HUES64 (cell line): ENCODE measurements around the gene OLIG3.

Source experiments
- H3K27ac ChIP-seq: 2 replicates; pipeline ENCODE4 v1.7.0; 2013; ENCODE audit warnings: low read depth, low read length, inconsistent platforms
- H3K27me3 ChIP-seq: 2 replicates; pipeline ENCODE4 v1.6.1; 2013; ENCODE audit warnings: mild to moderate bottlenecking, low read length; ENCODE audit not compliant: insufficient read depth
- H3K36me3 ChIP-seq: 2 replicates; pipeline ENCODE4 v1.6.1; 2013; ENCODE audit warnings: mild to moderate bottlenecking, low read length; ENCODE audit not compliant: insufficient read depth
- H3K4me1 ChIP-seq: 2 replicates; pipeline ENCODE4 v1.6.1; 2013; ENCODE audit warnings: mild to moderate bottlenecking, low read length, moderate library complexity; ENCODE audit not compliant: insufficient read depth
- H3K4me3 ChIP-seq: 2 replicates; pipeline ENCODE4 v1.5.1; 2013; ENCODE audit warnings: mild to moderate bottlenecking, low read length, moderate library complexity
- H3K9ac ChIP-seq: 2 replicates; pipeline ENCODE4 v1.6.1; 2013; ENCODE audit warnings: mild to moderate bottlenecking, low read depth, low read length
- H3K9me3 ChIP-seq: 2 replicates; pipeline ENCODE4 v1.6.1; 2013; ENCODE audit warnings: low read depth, low read length; ENCODE audit not compliant: insufficient read depth
- WGBS: fragments of 150-250, 120-280 bp; methylation state at CpG from one replicate; pipeline ENCODE4 v1.1.7; 2013; ENCODE audit warnings: missing lambda C conversion rate; 5-methylcytosine and 5-hydroxymethylcytosine counted together

OLIG3 gene

GRCh38 chr6:137488150-137489045 is 5.8 kb downstream of the OLIG3 start:
- Histone ChIP-seq H3K27me3 (peaks cover 98% of the 10 kb centered on the region), H3K4me3 (peak overlapping the region; percentile 54), H3K9me3 (no peaks in the 10 kb centered on the region), H3K4me1 (peaks cover 52% of the 10 kb centered on the region), H3K9ac (peak overlapping the region; percentile 20; the same call in 1 of the 2 replicates), H3K27ac (no peak overlapping the region; the same call in 1 of the 2 replicates), H3K36me3 (no peaks in the 10 kb centered on the region)
- under 1% methylated on average over 73 of the region's 73 CpGs for WGBS

DNA sequence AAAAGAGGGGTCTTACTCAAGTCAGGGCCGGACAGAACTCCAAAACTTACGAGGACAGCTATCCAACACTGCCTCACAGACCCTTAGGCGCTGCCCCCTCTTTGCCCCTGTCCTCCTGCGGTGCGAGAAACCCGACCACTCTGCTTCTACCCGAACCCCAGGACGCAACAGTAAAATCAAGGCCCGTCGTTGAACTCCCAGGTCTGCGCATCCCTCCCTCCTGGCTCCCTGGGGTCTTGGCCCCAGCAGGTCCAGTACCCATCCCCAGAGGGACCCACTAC is 6.4 kb downstream of the OLIG3 start:
- peaks cover 98% of the 10 kb centered on the region for H3K27me3 ChIP-seq
- WGBS = 2% methylated on average over 11 of the region's 11 CpGs
- peak overlapping the region; percentile 54 for H3K4me3 ChIP-seq
- H3K4me1 ChIP-seq = peaks cover 50% of the 10 kb centered on the region
- H3K36me3 ChIP-seq = no peaks in the 10 kb centered on the region
- no peak overlapping the region for H3K27ac ChIP-seq
- H3K9me3 ChIP-seq = no peaks in the 10 kb centered on the region
- no peak overlapping the region for H3K9ac ChIP-seq

GRCh38 chr6:137487181-137487868 is 6.9 kb downstream of the OLIG3 start:
- no peaks in the 10 kb centered on the region for H3K36me3 ChIP-seq
- H3K4me1 ChIP-seq = peaks cover 45% of the 10 kb centered on the region
- WGBS = 3% methylated on average over 22 of the region's 22 CpGs
- no peak overlapping the region for H3K9ac ChIP-seq
- H3K27me3 ChIP-seq = peaks cover 98% of the 10 kb centered on the region
- no peak overlapping the region for H3K27ac ChIP-seq
- peak overlapping the region; percentile 54 for H3K4me3 ChIP-seq
- H3K9me3 ChIP-seq = no peaks in the 10 kb centered on the region

DNA sequence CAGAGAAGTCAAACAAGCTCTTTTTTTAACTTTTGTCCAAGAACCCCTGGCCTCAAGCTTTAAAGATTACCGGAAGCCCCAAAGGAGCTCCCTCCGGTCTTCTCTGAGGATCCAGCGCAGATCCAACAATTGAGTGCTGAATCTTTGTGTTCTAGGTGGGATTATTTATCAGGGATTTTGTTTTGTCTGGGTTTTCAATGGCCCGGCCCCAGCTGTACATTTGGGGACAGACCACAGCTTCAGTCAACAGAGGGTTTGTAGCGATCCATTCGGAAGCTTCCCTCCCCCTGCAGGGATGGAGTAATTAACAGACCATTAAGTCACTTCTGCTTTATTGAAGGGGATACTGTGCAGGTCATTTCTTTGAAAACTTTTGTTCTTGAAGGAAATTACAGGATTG is 7.8 kb downstream of the OLIG3 start:
- no peak overlapping the region for H3K9ac ChIP-seq
- peaks cover 89% of the 10 kb centered on the region for H3K27me3 ChIP-seq
- no peaks in the 10 kb centered on the region for H3K9me3 ChIP-seq
- H3K36me3 ChIP-seq = no peaks in the 10 kb centered on the region
- peaks cover 36% of the 10 kb centered on the region for H3K4me1 ChIP-seq
- no peak overlapping the region for H3K27ac ChIP-seq
- 4% methylated on average over 6 of the region's 6 CpGs for WGBS
- peak overlapping the region; percentile 25 for H3K4me3 ChIP-seq

DNA sequence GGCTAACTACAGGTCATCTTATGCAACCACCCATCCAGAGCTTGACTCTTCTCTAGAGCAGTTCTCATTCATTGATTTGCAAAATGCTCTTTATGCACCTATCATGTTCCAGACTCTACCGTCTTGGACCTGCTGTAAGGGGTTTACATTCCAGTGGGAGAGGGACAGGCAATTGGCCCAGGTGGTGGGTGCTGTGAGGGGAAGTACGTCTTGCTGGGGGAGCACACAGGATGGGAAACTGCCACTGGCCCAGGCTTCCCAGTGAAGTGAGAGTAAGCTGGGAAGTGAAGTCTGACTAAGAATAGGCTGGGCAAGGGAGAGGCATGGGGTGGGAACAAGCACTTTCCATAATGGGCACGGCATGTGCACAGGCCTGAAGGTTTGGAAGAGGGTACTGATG is 13.8 kb downstream of the OLIG3 start:
- Histone ChIP-seq H3K4me3 (no peak overlapping the region), H3K9me3 (no peaks in the 10 kb centered on the region), H3K4me1 (no peaks in the 10 kb centered on the region), H3K36me3 (no peaks in the 10 kb centered on the region), H3K27me3 (peaks cover 29% of the 10 kb centered on the region), H3K27ac (no peak overlapping the region), H3K9ac (no peak overlapping the region)
- WGBS = 54% methylated on average over 3 of the region's 3 CpGs

DNA sequence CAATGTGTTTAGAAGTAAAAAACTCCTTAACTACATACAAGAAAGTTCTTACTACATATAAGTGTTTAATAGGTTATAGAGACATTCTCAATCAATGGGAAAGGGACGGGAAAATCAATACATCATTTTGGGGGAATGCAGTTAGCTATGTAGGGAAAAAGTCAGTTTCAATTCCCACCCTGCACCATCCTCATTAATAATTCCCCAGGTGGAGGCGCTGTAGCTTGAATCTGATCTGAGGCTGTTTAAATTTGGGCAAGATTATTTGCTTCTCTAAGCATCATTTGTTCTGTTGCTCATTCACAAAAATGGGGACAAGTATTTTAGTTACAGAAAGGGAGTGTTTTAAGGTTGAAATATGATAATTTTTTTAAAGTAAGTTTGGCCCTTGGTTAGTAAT is 19.1 kb downstream of the OLIG3 start:
- H3K9me3 ChIP-seq = no peaks in the 10 kb centered on the region
- H3K36me3 ChIP-seq = no peaks in the 10 kb centered on the region
- no peaks in the 10 kb centered on the region for H3K27me3 ChIP-seq
- WGBS = 25% methylated on average over 1 of the region's 2 CpGs
- H3K4me3 ChIP-seq = no peak overlapping the region
- no peak overlapping the region for H3K27ac ChIP-seq
- H3K9ac ChIP-seq = no peak overlapping the region
- peaks cover 5% of the 10 kb centered on the region; the same call in 1 of the 2 replicates for H3K4me1 ChIP-seq

DNA sequence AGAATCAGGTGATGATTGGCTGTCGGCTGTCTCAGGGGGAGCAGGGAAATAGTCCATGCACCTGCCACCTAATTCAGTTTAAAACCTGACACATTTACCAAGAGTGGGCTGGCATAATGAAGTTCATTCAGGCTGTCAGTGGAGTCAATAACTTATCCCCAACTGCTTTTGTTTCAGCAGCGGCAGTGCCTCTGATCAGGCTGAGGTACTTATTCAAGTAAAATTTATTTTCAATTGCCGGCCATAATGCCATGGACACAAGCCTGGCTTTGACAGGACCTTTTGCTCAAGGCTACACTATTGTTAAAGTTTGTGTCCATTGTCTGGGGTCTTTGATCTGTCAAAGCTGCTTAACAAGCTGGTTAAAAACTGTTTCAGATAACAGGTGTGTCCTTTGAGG is 20.6 kb downstream of the OLIG3 start:
- H3K4me3 ChIP-seq = no peak overlapping the region
- no peak overlapping the region for H3K27ac ChIP-seq
- H3K27me3 ChIP-seq = no peaks in the 10 kb centered on the region
- no peak overlapping the region for H3K9ac ChIP-seq
- no peaks in the 10 kb centered on the region for H3K36me3 ChIP-seq
- peaks cover 5% of the 10 kb centered on the region; the same call in 1 of the 2 replicates for H3K4me1 ChIP-seq
- WGBS = 83% methylated on average over 3 of the region's 3 CpGs
- H3K9me3 ChIP-seq = no peaks in the 10 kb centered on the region

DNA sequence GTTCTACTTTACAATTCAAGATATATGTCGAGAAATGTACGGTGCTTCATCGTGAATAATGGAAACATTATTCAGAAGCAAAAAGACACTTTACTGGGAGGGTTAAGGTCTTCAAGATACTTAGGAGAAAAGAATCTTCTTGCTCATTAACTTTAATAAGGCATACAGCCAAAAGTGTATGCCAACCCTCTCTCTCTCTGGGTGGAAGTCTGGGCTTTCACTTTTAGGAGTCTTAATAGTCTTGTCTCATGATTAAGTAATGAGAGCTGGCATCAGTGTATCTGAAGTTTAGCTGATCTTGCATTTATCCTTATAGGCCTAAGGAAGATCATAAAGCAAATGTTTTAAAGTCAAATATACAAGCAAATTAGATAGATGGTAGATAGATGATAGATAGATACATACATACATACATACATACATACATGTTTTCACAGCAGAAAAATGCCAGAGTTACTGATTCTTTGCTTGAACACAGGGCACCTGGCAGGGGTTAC is 21.5 kb downstream of the OLIG3 start:
- Histone ChIP-seq H3K9me3 (no peaks in the 10 kb centered on the region), H3K27me3 (no peaks in the 10 kb centered on the region), H3K4me1 (peaks cover 5% of the 10 kb centered on the region; the same call in 1 of the 2 replicates), H3K27ac (no peak overlapping the region), H3K9ac (no peak overlapping the region), H3K4me3 (no peak overlapping the region), H3K36me3 (no peaks in the 10 kb centered on the region)
- WGBS = 100% methylated on average over 2 of the region's 3 CpGs

DNA sequence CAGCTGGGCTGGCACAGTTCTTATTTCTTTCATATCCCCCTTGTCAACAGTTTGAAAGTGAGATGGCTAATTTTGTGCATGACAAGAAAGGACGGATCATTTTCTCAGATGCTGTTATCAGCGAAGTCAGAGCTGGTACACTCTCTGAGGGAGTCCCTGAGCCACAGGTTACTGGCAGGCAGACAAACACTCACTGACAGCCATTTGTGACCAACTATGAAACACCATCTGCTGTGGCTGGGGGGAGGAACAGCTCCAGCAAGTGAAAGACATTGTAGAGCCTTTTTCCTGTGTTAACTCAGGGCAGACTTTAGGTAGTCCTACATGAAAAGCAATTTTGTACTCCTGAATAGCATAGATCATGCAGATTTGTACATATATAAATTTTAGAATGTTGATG is 22.2 kb downstream of the OLIG3 start:
- Histone ChIP-seq H3K9me3 (no peaks in the 10 kb centered on the region), H3K27ac (no peak overlapping the region), H3K36me3 (no peaks in the 10 kb centered on the region), H3K4me1 (peaks cover 5% of the 10 kb centered on the region; the same call in 1 of the 2 replicates), H3K4me3 (no peak overlapping the region), H3K9ac (no peak overlapping the region), H3K27me3 (no peaks in the 10 kb centered on the region)
- 97% methylated on average over 2 of the region's 2 CpGs for WGBS

GRCh38 chr6:137471497-137471896 is 22.7 kb downstream of the OLIG3 start:
- Histone ChIP-seq H3K27me3 (no peaks in the 10 kb centered on the region), H3K4me3 (no peak overlapping the region), H3K36me3 (no peaks in the 10 kb centered on the region), H3K9ac (no peak overlapping the region), H3K27ac (no peak overlapping the region), H3K4me1 (peaks cover 5% of the 10 kb centered on the region; the same call in 1 of the 2 replicates), H3K9me3 (no peaks in the 10 kb centered on the region)
- 72% methylated on average over 5 of the region's 5 CpGs for WGBS

DNA sequence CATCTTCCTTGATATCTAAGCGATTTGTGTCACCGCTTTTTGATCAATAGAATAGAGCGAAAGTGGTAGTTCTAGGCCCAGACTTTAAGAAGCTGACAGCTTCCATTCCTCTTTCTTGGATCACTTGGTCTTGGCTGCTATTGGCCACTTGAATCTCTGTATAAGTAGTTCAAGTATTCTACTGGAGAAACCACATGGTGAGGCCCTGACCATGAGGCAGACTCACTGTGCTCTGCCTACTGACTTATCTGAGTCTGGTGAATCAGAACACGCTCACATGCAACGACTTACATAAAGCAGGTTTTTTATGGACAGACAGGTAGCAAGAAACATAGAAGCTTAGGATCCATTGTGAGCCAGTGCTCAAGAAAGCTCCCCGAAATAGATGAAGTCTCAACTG is 27.0 kb downstream of the OLIG3 start:
- Histone ChIP-seq H3K9ac (no peak overlapping the region), H3K27ac (no peak overlapping the region), H3K4me3 (no peak overlapping the region), H3K27me3 (peaks cover 3% of the 10 kb centered on the region), H3K9me3 (no peaks in the 10 kb centered on the region), H3K36me3 (no peaks in the 10 kb centered on the region), H3K4me1 (no peaks in the 10 kb centered on the region; the same call in 1 of the 2 replicates)
- WGBS = 97% methylated on average over 6 of the region's 6 CpGs
